EL (cell line): ENCODE measurements around the gene NPTX1.

Experiments
- DNase-seq: peaks from one replicate; pipeline ENCODE4 v3.0.0-alpha.2; 2016

The NPTX1 gene

GRCh38 chr17:80443498-80443897 lies 32.9 kb downstream of the NPTX1 start:
- no peak for DNase-seq

DNA sequence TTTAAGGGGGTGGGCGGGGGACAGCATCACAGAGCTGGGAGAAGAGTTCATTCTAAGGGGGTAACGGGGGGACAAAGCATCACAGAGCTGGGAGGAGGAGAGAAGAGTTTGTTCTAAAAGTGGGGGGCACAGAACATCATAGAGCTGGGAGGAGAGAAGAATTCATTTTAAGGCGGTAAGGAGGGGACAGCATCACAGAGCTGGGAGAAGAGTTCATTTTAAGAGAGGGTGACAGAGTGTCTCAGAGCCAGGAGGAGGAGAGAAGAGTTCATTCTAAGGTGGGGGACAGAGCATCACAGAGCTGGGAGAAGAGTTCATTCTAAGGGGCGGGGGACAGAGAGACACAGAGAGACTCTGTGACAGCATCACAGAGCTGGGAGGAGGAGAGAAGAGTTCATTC lies 33.6 kb downstream of the NPTX1 start:
- no peak for DNase-seq

- DNase-seq = no peak
Measured at GRCh38 chr17:80442323-80442659, 34.1 kb downstream of the NPTX1 start.

DNA sequence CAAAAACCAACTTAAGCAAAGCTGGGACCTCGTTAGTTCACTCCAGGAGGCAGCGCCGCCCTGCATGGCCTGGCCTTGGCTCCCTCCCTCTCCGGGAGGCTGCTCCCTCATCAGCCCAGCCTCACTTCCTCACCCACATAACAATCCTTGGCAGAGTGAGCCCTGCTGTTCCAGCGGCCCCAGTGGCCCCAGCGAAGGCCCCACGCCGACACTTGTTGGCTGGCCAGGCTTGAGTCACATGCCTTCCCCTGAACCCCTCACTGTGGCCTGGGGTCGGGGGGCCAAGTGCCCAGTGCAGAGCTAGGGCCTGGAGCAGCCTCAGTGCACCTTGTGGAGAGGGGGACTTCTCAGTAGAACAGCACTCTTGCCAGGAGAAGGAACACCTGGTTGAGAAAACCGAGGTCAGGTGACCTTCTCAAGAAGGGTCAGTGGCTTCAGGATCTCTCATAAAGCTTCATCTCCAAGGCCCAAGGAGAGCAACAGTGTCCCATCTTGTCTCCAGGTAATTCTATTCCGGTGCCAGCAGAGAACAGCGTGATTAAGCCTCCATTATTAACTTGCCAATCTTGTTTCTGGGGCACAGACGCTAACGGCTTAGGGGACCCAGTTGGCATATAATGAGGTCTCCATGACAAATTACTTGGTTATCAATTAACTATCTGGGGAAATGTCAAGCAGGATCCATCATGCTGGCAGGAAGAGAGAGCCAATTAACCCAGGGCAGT lies 34.6 kb downstream of the NPTX1 start:
- no peak for DNase-seq

DNA sequence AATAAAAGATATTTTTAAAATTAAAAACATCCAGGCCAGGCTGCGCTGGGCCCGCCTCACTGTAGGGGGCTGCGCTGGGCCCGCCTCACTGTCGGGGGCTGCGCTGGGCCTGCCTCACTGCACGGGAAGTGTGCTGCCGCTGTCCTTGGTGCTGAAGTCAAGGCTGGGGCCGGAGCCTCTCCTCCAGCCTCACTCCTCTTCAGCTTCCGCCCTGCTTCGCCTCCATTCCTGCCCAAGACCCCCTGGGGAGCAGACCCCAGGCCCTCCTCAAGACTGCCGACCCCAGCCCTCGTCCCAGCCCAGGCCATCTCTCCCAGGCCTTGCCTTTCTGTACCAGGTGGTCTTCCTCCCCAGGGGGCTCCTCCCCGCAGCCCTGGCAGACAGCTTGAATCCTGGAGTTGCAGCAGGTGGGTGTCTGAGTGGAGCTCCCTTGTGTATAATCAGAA lies 35.3 kb downstream of the NPTX1 start:
- peak; percentile 31 for DNase-seq

GRCh38 chr17:80439499-80439898 lies 36.9 kb downstream of the NPTX1 start:
- no peak for DNase-seq

GRCh38 chr17:80438806-80439205 lies 37.6 kb downstream of the NPTX1 start:
- no peak for DNase-seq

GRCh38 chr17:80437532-80437931 lies 38.9 kb downstream of the NPTX1 start:
- DNase-seq = no peak

DNA sequence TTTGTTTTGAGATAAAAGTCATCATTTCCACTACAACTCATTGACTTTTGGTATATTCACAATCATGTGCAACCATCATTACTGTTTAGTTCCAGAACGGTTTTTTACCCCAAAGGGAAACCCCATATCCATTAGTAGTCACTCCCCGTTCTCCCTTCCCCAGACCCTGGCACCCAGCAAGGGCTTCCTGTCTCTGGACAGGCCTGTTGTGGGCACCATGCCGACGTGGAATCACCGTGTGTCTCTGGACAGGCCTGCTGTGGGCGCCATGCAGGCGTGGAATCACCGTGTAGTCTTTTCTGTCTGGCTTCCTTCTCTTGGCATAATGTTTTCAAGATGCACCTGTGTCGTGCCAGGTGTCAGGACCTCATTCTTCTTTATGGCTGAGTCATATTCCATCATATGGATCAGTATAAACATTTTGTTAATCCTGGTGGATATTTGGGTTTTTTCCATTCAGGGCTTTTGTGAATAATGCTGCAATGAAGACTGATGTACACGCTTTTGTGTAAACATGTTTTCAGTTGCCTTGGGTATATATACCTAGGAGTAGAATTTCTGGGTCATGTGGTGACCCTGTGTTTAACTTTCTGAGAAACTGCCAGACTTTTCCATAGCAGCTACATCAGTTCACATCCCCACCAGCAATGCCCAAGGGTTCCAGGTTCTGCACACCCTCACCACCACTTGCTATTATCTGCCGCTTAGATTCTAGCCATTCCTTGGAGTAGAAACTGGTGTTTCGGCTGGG lies 42.3 kb downstream of the NPTX1 start:
- no peak for DNase-seq

DNA sequence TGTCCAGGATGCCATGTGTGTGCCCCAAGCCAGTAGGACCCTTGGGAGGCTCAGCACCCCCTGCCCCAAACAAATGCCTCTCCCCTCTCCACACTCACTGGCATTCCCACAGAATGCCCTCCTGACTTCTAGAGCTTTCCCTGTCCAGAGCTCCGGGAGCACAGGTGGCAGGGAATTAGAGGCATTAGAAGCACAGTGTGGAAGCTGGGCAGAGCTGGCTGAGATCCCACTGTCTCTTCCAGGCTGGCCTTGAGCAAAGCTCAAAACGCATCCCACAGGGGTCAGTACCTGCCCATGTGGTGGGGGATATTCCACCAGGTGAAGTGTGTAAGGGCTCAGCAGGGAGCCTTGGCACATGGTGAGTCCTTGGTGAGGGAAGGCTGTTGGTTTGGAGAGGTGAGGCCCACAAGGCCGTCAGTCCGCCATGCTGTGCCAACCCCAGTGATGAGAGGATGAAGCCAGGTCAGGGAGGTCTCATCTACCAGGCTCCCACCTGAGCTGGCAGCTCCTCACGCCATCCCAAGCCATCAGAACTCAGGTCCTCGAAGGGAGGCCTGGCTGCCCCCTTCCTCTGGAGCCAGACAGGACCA lies 43.4 kb downstream of the NPTX1 start:
- DNase-seq = no peak

DNA sequence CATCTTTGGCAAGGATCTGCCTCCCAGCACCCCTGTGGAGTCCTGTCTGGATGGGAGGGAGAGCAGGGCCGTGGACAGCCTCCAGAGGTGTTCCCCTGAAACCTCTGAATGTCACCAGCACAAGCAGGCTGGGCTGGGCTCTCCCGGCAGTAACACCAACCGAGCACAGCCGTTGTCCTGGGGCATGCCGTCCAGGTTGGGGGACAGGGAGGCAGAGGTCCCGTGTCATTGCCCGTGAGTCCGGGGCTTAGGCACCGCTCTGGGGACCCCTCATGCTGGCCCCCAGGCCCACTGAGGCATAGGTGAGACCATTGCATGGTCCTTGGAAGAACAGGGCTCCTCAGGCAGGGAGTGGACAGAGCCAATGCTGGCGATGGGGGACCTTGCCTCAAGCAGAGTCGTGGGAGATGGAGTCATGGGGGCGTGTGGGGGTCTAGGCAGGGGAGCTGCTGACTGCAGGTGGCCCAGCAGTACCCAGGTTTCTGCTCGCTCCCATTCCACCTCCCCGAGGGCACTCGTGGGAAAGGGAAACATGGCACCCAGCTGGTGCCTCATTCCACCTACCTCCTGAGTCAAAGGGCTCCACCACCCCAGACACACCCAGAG lies 44.0 kb downstream of the NPTX1 start:
- no peak for DNase-seq

GRCh38 chr17:80431246-80432195 lies 44.9 kb downstream of the NPTX1 start:
- DNase-seq = no peak

DNA sequence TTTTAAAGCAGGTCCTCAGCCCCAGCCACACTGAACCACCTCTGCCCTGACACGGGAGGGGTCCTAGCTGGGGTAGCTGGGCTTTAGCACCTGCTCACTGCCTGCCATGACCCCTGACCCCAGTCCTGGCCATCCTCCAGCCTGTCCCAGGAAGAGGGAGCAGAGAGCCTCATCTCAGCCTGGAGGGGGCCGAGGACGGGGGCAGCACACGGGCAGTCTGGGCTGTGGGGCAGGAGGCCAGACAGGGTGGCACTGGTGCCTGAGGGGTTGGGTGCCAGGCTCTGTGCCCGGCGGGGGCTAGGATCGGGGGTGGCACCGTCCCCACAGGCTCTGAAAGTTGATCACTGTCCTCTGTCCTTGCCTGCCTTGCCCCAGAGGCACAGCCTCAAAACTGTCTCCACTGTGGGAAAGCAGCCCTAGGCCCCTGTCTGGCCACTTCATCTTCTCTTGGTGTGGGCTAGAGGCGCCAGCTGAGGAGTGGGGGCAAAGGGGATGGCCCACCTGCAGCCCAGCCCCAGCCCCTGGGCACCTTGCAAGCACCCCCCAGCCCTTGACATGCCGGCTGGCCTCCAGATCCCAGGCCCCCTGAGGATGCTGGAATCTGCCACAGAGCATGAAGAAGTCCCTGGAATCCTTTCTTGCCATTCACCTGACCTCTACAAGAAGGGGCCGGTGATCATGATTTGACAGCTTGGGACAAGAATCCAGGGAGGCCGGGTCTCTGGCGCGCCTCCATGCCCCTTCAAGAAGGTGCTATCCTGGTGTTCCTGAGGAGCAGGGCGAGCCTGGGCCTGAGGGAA lies 45.8 kb downstream of the NPTX1 start:
- no peak for DNase-seq

DNA sequence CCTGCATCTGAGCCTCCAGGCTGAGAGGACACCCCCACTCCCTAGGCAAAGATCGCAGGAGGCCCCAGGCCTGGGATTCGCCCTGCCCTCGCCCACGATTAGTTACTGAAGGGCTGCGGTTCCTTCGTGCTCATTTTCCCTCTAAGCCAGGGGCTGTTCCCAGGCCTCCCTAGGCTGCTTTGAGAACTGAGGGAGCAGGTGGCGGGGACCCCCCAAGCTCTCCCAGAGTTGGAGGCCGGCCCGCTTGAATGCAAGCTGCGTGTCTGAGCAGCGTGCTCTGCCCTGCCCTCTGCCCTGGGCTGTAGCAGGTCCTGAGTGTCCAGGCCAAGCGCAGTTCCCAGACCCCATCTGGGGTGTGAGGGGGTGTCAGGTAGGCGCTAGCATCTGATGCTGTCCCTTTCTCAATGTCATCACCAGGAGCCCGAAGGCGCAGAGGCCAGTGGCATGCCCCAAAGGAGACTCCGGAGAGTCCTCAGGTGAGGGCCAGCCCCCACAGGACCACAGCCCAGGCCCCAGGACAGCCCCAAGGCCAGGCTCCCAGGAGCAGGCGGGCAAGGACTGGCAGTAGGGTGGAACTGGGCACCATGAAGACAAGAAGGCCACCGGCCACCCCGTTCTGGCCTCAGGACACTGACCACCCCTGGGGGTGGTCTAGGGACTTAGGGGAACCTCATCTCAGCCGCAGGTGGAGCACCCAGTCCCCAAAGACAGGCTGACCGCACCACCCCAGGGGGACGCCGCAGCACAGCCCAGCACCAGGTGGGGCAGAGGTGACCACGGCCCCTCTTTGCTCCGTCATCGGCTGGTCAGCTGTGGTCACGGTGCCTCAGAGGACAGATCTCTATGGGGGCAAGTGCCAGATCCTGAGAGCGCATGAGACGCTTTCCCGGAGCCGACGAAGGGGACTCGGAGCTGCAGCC lies 46.8 kb downstream of the NPTX1 start:
- no peak for DNase-seq

DNA sequence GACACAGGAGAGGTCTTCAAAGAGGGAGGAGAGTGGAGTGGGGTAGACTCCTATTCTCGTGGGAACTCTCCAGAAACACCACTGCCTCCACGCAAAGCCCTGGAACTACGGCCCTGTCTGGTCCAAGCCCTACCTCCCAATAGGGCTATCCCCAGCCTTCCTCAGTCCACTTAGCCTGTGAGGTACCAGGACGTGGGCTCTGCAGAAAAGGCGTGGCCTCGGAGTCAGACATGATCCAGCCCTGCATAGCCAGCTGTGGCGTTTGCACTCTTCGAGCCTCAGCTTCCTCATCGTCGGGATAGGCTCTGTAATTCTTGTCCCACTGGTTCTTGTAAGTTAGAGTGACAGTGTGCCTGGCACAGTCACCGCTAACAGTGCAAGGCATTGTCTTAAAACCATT lies 47.6 kb downstream of the NPTX1 start:
- no peak for DNase-seq

DNA sequence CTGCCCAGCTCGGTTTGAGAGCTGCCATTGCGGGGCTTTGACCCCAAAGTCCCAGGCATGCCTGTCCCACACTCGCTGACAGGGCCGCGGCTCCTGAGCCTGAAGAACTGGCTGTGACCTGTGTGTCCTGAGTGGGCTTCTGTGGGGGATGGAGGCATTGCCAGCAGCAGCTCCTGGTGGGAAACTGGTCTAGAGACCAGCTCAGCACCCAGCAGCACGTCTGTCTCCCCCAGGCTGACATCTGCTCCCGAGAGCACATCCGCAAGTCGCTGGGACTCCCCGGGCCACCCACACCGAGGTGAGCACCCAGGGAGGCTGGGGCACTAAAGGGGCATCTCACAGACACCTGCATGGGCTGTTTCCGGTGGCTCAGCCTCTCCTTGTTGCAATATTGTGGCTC lies 48.0 kb downstream of the NPTX1 start:
- DNase-seq = no peak

DNA sequence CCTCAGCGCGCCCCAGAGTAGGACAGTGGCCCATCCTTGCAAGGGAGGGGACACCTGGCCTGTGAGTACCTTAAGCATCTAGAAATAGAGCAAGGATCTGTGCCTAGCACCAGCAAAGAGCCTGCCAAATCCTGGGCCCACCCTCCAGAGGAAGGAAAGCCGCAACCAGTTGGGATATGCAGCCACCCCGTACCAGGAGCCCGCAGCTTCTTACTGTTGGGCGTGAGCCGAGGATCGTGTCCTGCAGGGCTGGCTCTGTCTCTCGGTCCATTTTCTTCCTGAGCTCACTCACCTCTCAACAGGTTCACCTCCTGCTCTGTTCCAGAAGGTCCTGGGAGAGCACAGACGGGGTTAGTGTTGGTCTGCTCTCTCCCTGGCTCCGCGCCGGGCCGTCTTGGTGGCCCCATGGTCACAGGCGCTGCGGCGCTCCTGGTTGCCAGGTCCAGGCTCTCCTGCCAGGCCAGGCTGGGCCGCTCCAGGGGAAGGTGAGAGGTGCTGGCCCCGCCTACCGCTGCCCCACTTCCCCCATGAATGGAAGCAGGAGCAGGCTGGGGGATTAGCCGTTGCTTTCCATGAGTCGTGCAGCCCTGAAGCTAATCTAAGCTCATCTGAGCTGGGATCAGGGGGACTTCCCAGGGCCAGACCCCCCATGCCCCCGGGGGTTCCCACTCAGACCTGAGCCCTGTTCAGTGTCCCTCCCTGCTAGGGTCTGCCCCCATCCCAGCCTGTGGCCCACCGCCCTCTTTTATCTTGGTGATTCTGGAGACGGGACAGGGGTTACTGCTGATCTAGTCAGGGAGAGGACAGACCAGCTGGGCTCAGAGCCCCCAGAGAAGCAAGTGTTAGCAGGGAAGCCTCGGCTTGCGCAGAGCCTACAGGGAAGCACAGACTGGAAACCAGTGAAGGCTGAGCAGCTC lies 48.8 kb downstream of the NPTX1 start:
- no peak for DNase-seq

GRCh38 chr17:80426671-80427326 lies 49.6 kb downstream of the NPTX1 start:
- peak; percentile 60 for DNase-seq
